Activated gamma-delta T cell (primary cell): Measurements from ENCODE around the gene RBM43.
A peak's percentile ranks its signal among the peaks of the same experiment; 100 is the strongest.
"Not testable (repeated sequence)": the region's sequence is repeated elsewhere in the genome, so short reads cannot be mapped to it uniquely, and the experiment has no call there.

Experiments used
- DNase-seq: peaks from one replicate; lab custom pipeline; 2025; lab: John Stamatoyannopoulos, UW
- total RNA-seq, 2 donors: gene quantifications; one replicate each; lab custom pipeline; 2026; lab: John Stamatoyannopoulos, UW

Gene RBM43
- total RNA-seq: 19.7 to 35.9 reads per million in 2 donors

GRCh38 chr2:151261231-151261976 lies at the start of gene RBM43:
Gene RBM43 (minus strand): TSS chr2:151261863. CDS start chr2:151261727, 136 bp downstream.
- peak; percentile 77 for DNase-seq

GRCh38 chr2:151310313-151310712 lies 48.6 kb upstream of the RBM43 start:
- DNase-seq: not testable (repeated sequence)

GRCh38 chr2:151306621-151307020 lies 45.0 kb upstream of the RBM43 start:
- no peak for DNase-seq

GRCh38 chr2:151305129-151305691 lies 43.5 kb upstream of the RBM43 start:
- no peak for DNase-seq

- no peak for DNase-seq
Measured at GRCh38 chr2:151302879-151303278, 41.2 kb upstream of the RBM43 start.

- DNase-seq: no peak
Measured at GRCh38 chr2:151302404-151302803, 40.7 kb upstream of the RBM43 start.

GRCh38 chr2:151299920-151300539 lies 38.4 kb upstream of the RBM43 start:
- DNase-seq: no peak

- DNase-seq: no peak
Measured at GRCh38 chr2:151297882-151298281, 36.2 kb upstream of the RBM43 start.

- peak; percentile 5 for DNase-seq
Measured at GRCh38 chr2:151295926-151296325, 34.3 kb upstream of the RBM43 start.

- no peak for DNase-seq
Measured at GRCh38 chr2:151292546-151292945, 30.9 kb upstream of the RBM43 start.

GRCh38 chr2:151292141-151292540 lies 30.5 kb upstream of the RBM43 start:
- no peak for DNase-seq

GRCh38 chr2:151291224-151291623 lies 29.6 kb upstream of the RBM43 start:
- DNase-seq: no peak

GRCh38 chr2:151289972-151290866 lies 28.6 kb upstream of the RBM43 start:
- DNase-seq: no peak

- no peak for DNase-seq
Measured at GRCh38 chr2:151287513-151288250, 26.0 kb upstream of the RBM43 start.

GRCh38 chr2:151282401-151282800 lies 20.7 kb upstream of the RBM43 start:
- no peak for DNase-seq

- no peak for DNase-seq
Measured at GRCh38 chr2:151280271-151280670, 18.6 kb upstream of the RBM43 start.

- no peak for DNase-seq
Measured at GRCh38 chr2:151278487-151278886, 16.8 kb upstream of the RBM43 start.

GRCh38 chr2:151277067-151277466 lies 15.4 kb upstream of the RBM43 start:
- DNase-seq: no peak

GRCh38 chr2:151275291-151275690 lies 13.6 kb upstream of the RBM43 start:
- DNase-seq: no peak

GRCh38 chr2:151271824-151272223 lies 10.2 kb upstream of the RBM43 start:
- no peak for DNase-seq

- DNase-seq: no peak
Measured at GRCh38 chr2:151269798-151270568, 8.3 kb upstream of the RBM43 start.
